ENCODE measurements around the gene CAPN15. TPM values are rescaled to one million over a fixed set of nuclear protein-coding genes. Genes with fewer than 3 reads are reported as not detected.
A peak's percentile ranks its signal among the peaks of the same experiment; 100 is the strongest.

The CAPN15 gene
- total and polyA plus RNA-seq, 9 of the 15 experiments (the other 6 are each of a cell fraction or from before 2014, with no cell fraction given): 0.62 to 111 (median 14.2) TPM

DNA sequence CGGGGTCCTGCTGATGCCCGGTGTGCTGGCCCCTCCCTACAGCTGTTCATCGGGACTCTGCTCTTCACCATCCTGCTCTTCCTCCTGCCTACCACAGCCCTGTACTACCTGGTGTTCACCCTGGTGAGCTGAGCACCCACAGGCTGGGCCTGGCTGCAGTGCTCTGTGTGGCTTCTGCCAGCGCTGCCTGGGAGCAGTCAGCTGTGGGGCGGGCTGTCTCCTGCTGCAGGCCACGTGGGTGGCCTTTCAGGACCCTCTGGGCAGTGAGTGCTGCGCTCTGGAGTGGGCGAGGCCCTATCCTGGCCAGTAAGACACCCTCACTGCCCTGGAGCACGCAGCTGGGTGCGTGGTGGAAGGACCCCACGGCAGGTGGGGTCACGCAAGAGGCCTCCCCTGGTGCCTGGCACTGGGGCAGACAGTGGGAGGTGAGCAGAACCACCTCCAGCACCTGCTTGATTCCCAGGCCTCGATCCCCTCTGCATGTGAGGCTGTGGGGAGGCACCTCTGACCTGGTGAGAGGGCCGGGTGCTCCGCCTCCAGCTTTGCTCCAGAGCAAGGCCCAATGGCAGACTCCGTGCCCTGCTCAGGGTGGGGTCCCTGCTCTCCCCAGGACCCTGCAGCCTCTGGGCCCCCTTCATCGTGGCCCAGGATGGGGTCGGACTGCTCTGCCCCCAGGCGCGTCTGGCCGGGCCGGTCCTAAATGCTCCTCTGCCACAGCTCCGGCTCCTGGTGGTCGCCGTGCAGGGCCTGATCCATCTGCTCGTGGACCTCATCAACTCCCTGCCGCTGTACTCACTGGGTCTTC, 52.8 kb downstream of the CAPN15 start:
- Histone ChIP-seq H3K4me2 (ENCODE audit: insufficient read depth, low read length) (no peak overlapping the region), H3K9me3 (replicated peaks; ENCODE audit: control insufficient read depth, insufficient read depth, low read depth, low read length) (no peaks in the 10 kb centered on the region), H3K4me1 (replicated peaks in 1 of 2; ENCODE audit: control insufficient read depth in 2 of 2, insufficient read depth in 2 of 2, low read length in 2 of 2) (peaks cover 0 to 81% of the 10 kb centered on the region in 2 experiments; a peak in 4 of 5 replicates), H3K27me3 (ENCODE audit: control insufficient read depth in 2 of 2, insufficient read depth in 2 of 2, low read length in 2 of 2) (no peaks in the 10 kb centered on the region), H3K9ac (ENCODE audit: insufficient read depth in 1 of 2, low read depth in 2 of 2, low read length in 2 of 2) (peak overlapping the region in 1 of 2 experiments; percentile 76; a peak in 2 of 4 replicates), H3K27ac (ENCODE audit: extremely low read depth, low read depth, low read length) (no peak overlapping the region), H3K9me1 (ENCODE audit: control insufficient read depth, insufficient read depth, low read length) (peaks cover 3% of the 10 kb centered on the region), H2AFZ (ENCODE audit: low read depth, low read length) (no peak overlapping the region), H3K4me3 (no peak overlapping the region), H4K20me1 (replicated peaks; ENCODE audit: control insufficient read depth, insufficient read depth, low read length) (peaks cover 14% of the 10 kb centered on the region), H3K79me2 (ENCODE audit: control insufficient read depth, insufficient read depth, low read length) (no peaks in the 10 kb centered on the region), H3K36me3 (ENCODE audit: control insufficient read depth, insufficient read depth, low read length) (peaks cover 10% of the 10 kb centered on the region; the same call in 2 of the 3 replicates)
- FAIRE-seq: no peak
- DNase-seq (ENCODE audit: extremely low read depth in 1 of 4, low spot score in 3 of 4): no peak
- TF ChIP-seq ZNF121 (CRISPR knock-in tag; conservative IDR thresholded peaks at IDR 0.05) (peak; percentile 30; the same call in 1 of the 2 replicates), ZNF830 (CRISPR knock-in tag; IDR thresholded peaks at IDR 0.05) (no peak), POLR2G (IDR thresholded peaks at IDR 0.05; ENCODE audit: low read depth, low read length) (peak; percentile 50)
- TF ChIP-seq, protein P1, sequence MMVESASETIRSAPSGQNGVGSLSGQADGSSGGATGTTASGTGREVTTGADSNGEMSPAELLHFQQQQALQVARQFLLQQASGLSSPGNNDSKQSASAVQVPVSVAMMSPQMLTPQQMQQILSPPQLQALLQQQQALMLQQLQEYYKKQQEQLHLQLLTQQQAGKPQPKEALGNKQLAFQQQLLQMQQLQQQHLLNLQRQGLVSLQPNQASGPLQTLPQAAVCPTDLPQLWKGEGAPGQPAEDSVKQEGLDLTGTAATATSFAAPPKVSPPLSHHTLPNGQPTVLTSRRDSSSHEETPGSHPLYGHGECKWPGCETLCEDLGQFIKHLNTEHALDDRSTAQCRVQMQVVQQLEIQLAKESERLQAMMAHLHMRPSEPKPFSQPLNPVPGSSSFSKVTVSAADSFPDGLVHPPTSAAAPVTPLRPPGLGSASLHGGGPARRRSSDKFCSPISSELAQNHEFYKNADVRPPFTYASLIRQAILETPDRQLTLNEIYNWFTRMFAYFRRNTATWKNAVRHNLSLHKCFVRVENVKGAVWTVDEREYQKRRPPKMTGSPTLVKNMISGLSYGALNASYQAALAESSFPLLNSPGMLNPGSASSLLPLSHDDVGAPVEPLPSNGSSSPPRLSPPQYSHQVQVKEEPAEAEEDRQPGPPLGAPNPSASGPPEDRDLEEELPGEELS (CRISPR knock-in tag; IDR thresholded peaks at IDR 0.05; ENCODE audit: borderline replicate concordance): 0 out of 2 replicates have a peak, but pooled peaks have one; percentile 52
- TF ChIP-seq, protein P2, sequence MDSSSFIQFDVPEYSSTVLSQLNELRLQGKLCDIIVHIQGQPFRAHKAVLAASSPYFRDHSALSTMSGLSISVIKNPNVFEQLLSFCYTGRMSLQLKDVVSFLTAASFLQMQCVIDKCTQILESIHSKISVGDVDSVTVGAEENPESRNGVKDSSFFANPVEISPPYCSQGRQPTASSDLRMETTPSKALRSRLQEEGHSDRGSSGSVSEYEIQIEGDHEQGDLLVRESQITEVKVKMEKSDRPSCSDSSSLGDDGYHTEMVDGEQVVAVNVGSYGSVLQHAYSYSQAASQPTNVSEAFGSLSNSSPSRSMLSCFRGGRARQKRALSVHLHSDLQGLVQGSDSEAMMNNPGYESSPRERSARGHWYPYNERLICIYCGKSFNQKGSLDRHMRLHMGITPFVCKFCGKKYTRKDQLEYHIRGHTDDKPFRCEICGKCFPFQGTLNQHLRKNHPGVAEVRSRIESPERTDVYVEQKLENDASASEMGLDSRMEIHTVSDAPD (CRISPR knock-in tag; IDR thresholded peaks at IDR 0.05): no peak
- WGBS (ENCODE audit: insufficient coverage, low coverage, missing lambda C conversion rate): 90% methylated on average over 27 of the region's 27 CpGs
- ATAC-seq: no peak
- ChIA-PET CTCF (ENCODE audit: low intra/inter-chr PET ratio) (no interaction called here), POLR2A (interaction anchor here (0.5 to 2.1 kb wide), 7 partner anchors 10 to 295 kb away, joined by 3 to 5 read pairs (median 3); partner anchors contain the start of genes RAB40C and STUB1)
- in situ Hi-C loops (cut with MboI) (no loop called here), intact Hi-C loops (cut with micrococcal nuclease) (no loop called here)
- BruUV-seq (replicated peaks): no TSS peak

Data from K562 (cell line).